GM23338 (cell line): ENCODE data around the gene NRL. TPM values are rescaled to one million over a fixed set of nuclear protein-coding genes. Genes with fewer than 3 reads are reported as not detected.

Source experiments
- ATAC-seq: fragments of 200-7000 bp; cut with Tn5 transposase; 3 replicates; pipeline ENCODE4 v1.9.1; 2020
- DNase-seq: peaks from one replicate; pipeline ENCODE4 v3.0.0-alpha.2; 2015; ENCODE audit warnings: low spot score
- H2AFZ ChIP-seq: fragments of 200-600 bp; sonication (generic); 2 replicates; pipeline ENCODE4 v1.8.0; 2016; ENCODE audit warnings: antibody characterized with exemption, mild to moderate bottlenecking, moderate library complexity
- H3F3A ChIP-seq: fragments of 200-600 bp; sonication (generic); replicated peaks from 2 replicates; pipeline ENCODE4 v1.8.0; 2017; ENCODE audit warnings: antibody characterized with exemption, mixed run types, low read depth
- H3K27ac ChIP-seq: fragments of 200-600 bp; sonication (generic); 2 replicates; pipeline ENCODE4 v1.6.1; 2016; ENCODE audit warnings: low read depth
- H3K27me3 ChIP-seq: fragments of 200-600 bp; sonication (generic); 2 replicates; pipeline ENCODE4 v1.8.0; 2016; ENCODE audit warnings: mild to moderate bottlenecking, mixed run types, moderate library complexity; ENCODE audit not compliant: insufficient read depth
- H3K36me3 ChIP-seq: fragments of 200-600 bp; sonication (generic); 2 replicates; pipeline ENCODE4 v1.8.0; 2016; ENCODE audit warnings: mild to moderate bottlenecking; ENCODE audit not compliant: insufficient read depth
- H3K4me1 ChIP-seq: fragments of 200-600 bp; sonication (generic); 2 replicates; pipeline ENCODE4 v1.8.0; 2016; ENCODE audit warnings: mild to moderate bottlenecking, moderate library complexity; ENCODE audit not compliant: insufficient read depth
- H3K4me2 ChIP-seq: fragments of 200-600 bp; sonication (generic); 2 replicates; pipeline ENCODE4 v1.7.1; 2017; ENCODE audit warnings: mixed run types
- H3K4me3 ChIP-seq: fragments of 200-600 bp; sonication (generic); 2 replicates; pipeline ENCODE4 v1.6.1; 2016; ENCODE audit warnings: mixed run types
- H3K79me2 ChIP-seq: fragments of 200-600 bp; sonication (generic); replicated peaks from 2 replicates; pipeline ENCODE4 v1.8.0; 2017; ENCODE audit warnings: mild to moderate bottlenecking; ENCODE audit not compliant: insufficient read depth
- H3K9me2 ChIP-seq: fragments of 200-600 bp; sonication (generic); 2 replicates; pipeline ENCODE4 v1.8.0; 2017; ENCODE audit not compliant: insufficient read depth
- H4K20me1 ChIP-seq: fragments of 200-600 bp; sonication (generic); replicated peaks from 2 replicates; pipeline ENCODE4 v1.8.0; 2017; ENCODE audit warnings: mild to moderate bottlenecking; ENCODE audit not compliant: insufficient read depth
- H3K27ac Mint-ChIP-seq: 2 replicates; pipeline ENCODE4 v1.8.0; 2020; ENCODE audit warnings: inconsistent platforms, mild to moderate bottlenecking, moderate library complexity, mixed read lengths
- H3K27me3 Mint-ChIP-seq: 3 replicates; pipeline ENCODE4 v1.8.0; 2022; ENCODE audit warnings: low read depth, mild to moderate bottlenecking, moderate library complexity, mixed read lengths, inconsistent platforms; ENCODE audit not compliant: insufficient read depth, poor library complexity
- H3K36me3 Mint-ChIP-seq: 3 replicates; pipeline ENCODE4 v1.8.0; 2021; ENCODE audit warnings: low read depth, mild to moderate bottlenecking, inconsistent platforms, moderate library complexity, mixed read lengths
- H3K4me1 Mint-ChIP-seq: 3 replicates; pipeline ENCODE4 v1.8.0; 2020; ENCODE audit warnings: mild to moderate bottlenecking, inconsistent platforms, mixed read lengths
- H3K4me3 Mint-ChIP-seq: 3 replicates; pipeline ENCODE4 v1.8.0; 2021; ENCODE audit warnings: moderate library complexity, mild to moderate bottlenecking, inconsistent platforms, mixed read lengths
- H3K9me3 Mint-ChIP-seq: 3 replicates; pipeline ENCODE4 v1.8.0; 2020; ENCODE audit warnings: moderate library complexity, mild to moderate bottlenecking, inconsistent platforms, mixed read lengths
- CREB1 ChIP-seq: fragments of 250-450 bp; sonication (Bioruptor Pico); IDR thresholded peaks from 2 replicates; pipeline ENCODE4 v1.5.0; 2020; ENCODE audit warnings: low read depth, mild to moderate bottlenecking, moderate library complexity
- EZH2phosphoT487 ChIP-seq: fragments of 200-600 bp; sonication (generic); IDR thresholded peaks from one replicate; pipeline ENCODE4 v1.8.1; 2018; ENCODE audit warnings: antibody characterized with exemption; ENCODE audit not compliant: unreplicated experiment
- ZNF114 ChIP-seq: fragments of 250-450 bp; sonication (Bioruptor Pico); IDR thresholded peaks from 2 replicates; pipeline ENCODE4 v1.5.0; 2020; ENCODE audit warnings: mild to moderate bottlenecking, moderate library complexity
- ZNF331 ChIP-seq: fragments of 250-450 bp; sonication (Bioruptor Pico); IDR thresholded peaks from 2 replicates; pipeline ENCODE4 v1.5.0; 2020; ENCODE audit warnings: low read depth, mild to moderate bottlenecking, moderate library complexity
- polyA plus RNA-seq: library from polyadenylated mRNA; unstranded; fragments of >200 nt; fragmentation: Nextera tagmentation; extraction: Ambion mirVana; gene quantifications from 2 replicates; pipeline ENCODE4 v1.2.1, GENCODE V29; 2016
- total RNA-seq: library from RNA; depleted of rRNA; stranded (reverse); fragments of >200 nt; shearing (Covaris generic); gene quantifications from 2 replicates; pipeline ENCODE4 v1.2.3, GENCODE V29; 2014
- TF ChIP-seq, protein P1 (sequence below): fragments of 250-450 bp; sonication (Bioruptor Pico); IDR thresholded peaks from 2 replicates; pipeline ENCODE4 v1.5.0; 2020; ENCODE audit warnings: mild to moderate bottlenecking, moderate library complexity
- TF ChIP-seq, protein P2 (sequence below): IDR thresholded peaks from one replicate; pipeline ENCODE4 v1.6.1; 2018; ENCODE audit warnings: antibody characterized with exemption; ENCODE audit not compliant: unreplicated experiment

NRL gene
- total and polyA plus RNA-seq, 2 experiments from 2014 or later, result 1.8 to 2.2 TPM

DNA sequence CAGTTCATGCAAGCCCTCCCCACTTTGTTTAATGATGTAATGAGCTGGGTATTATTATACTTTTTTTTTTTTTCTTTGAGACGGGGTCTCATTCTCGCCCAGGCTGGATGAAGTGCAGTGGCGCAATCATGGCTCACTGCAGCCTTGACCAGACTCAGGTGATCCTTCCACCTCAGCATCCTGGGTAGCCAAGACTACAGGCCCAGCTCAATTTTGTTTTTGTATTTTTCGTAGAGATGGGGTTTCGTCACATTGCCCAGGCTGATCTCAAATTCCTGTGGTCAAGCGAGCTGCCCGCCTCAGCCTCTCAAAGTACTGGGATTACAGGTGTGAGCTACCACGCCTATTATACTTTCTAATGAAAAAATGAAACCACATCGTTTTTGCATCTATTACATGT, 4.7 kb downstream of the NRL start (continued):
- TF ChIP-seq, protein P1, sequence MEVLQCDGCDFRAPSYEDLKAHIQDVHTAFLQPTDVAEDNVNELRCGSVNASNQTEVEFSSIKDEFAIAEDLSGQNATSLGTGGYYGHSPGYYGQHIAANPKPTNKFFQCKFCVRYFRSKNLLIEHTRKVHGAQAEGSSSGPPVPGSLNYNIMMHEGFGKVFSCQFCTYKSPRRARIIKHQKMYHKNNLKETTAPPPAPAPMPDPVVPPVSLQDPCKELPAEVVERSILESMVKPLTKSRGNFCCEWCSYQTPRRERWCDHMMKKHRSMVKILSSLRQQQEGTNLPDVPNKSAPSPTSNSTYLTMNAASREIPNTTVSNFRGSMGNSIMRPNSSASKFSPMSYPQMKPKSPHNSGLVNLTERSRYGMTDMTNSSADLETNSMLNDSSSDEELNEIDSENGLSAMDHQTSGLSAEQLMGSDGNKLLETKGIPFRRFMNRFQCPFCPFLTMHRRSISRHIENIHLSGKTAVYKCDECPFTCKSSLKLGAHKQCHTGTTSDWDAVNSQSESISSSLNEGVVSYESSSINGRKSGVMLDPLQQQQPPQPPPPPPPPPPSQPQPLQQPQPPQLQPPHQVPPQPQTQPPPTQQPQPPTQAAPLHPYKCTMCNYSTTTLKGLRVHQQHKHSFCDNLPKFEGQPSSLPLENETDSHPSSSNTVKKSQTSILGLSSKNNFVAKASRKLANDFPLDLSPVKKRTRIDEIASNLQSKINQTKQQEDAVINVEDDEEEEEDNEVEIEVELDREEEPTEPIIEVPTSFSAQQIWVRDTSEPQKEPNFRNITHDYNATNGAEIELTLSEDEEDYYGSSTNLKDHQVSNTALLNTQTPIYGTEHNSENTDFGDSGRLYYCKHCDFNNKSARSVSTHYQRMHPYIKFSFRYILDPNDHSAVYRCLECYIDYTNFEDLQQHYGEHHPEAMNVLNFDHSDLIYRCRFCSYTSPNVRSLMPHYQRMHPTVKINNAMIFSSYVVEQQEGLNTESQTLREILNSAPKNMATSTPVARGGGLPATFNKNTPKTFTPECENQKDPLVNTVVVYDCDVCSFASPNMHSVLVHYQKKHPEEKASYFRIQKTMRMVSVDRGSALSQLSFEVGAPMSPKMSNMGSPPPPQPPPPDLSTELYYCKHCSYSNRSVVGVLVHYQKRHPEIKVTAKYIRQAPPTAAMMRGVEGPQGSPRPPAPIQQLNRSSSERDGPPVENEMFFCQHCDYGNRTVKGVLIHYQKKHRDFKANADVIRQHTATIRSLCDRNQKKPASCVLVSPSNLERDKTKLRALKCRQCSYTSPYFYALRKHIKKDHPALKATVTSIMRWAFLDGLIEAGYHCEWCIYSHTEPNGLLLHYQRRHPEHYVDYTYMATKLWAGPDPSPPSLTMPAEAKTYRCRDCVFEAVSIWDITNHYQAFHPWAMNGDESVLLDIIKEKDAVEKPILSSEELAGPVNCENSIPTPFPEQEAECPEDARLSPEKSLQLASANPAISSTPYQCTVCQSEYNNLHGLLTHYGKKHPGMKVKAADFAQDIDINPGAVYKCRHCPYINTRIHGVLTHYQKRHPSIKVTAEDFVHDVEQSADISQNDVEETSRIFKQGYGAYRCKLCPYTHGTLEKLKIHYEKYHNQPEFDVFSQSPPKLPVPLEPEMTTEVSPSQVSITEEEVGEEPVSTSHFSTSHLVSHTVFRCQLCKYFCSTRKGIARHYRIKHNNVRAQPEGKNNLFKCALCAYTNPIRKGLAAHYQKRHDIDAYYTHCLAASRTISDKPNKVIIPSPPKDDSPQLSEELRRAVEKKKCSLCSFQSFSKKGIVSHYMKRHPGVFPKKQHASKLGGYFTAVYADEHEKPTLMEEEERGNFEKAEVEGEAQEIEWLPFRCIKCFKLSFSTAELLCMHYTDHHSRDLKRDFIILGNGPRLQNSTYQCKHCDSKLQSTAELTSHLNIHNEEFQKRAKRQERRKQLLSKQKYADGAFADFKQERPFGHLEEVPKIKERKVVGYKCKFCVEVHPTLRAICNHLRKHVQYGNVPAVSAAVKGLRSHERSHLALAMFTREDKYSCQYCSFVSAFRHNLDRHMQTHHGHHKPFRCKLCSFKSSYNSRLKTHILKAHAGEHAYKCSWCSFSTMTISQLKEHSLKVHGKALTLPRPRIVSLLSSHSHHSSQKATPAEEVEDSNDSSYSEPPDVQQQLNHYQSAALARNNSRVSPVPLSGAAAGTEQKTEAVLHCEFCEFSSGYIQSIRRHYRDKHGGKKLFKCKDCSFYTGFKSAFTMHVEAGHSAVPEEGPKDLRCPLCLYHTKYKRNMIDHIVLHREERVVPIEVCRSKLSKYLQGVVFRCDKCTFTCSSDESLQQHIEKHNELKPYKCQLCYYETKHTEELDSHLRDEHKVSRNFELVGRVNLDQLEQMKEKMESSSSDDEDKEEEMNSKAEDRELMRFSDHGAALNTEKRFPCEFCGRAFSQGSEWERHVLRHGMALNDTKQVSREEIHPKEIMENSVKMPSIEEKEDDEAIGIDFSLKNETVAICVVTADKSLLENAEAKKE (CRISPR knock-in tag), result no peak
- TF ChIP-seq CREB1 (CRISPR knock-in tag) (no peak), EZH2phosphoT487 (no peak)

DNA sequence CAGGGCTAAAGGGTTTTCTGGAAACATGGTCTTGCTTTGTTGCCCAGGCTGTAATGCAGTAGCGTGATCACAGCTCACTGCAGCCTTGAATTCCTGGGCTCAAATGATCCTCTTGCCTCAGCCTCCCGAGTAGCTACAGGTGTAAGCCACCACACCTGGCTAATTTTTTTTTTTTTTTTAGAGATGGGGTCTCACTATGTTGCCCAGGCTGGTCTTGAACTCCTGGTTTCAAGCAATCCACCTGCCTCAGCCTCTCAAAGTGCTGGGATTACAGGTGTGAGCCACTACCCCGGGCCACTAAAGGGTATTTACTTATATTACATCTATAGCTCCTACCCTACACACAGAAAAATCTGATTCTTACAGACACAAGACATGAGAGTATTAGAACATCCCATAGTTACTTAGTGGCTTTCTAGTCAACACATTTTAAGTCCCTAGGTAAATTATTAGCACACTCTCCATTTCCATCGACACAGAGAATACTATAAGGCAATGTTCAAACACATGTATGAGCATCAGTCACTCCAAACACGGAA, 6.3 kb downstream of the NRL start:
- Histone ChIP-seq H3K4me1 (no peaks in the 10 kb centered on the region), H3K4me2 (no peak overlapping the region), H2AFZ (no peak overlapping the region), H3K79me2 (no peaks in the 10 kb centered on the region), H3K4me3 (no peak overlapping the region), H3K27me3 (no peaks in the 10 kb centered on the region), H3K27ac (no peak overlapping the region), H4K20me1 (no peaks in the 10 kb centered on the region), H3F3A (peaks cover 6% of the 10 kb centered on the region; the same call in 1 of the 2 replicates), H3K9me2 (no peaks in the 10 kb centered on the region), H3K36me3 (peaks cover 14% of the 10 kb centered on the region; the same call in 1 of the 2 replicates)
- Mint-ChIP-seq H3K4me3 (no peak overlapping the region), H3K4me1 (peaks cover 3% of the 10 kb centered on the region; the same call in 2 of the 3 replicates), H3K9me3 (peaks cover 10% of the 10 kb centered on the region), H3K36me3 (peaks cover 22% of the 10 kb centered on the region), H3K27me3 (peaks cover 5% of the 10 kb centered on the region), H3K27ac (no peak overlapping the region)
- no peak for ATAC-seq
- TF ChIP-seq EZH2phosphoT487, result no peak
- TF ChIP-seq, protein P2, sequence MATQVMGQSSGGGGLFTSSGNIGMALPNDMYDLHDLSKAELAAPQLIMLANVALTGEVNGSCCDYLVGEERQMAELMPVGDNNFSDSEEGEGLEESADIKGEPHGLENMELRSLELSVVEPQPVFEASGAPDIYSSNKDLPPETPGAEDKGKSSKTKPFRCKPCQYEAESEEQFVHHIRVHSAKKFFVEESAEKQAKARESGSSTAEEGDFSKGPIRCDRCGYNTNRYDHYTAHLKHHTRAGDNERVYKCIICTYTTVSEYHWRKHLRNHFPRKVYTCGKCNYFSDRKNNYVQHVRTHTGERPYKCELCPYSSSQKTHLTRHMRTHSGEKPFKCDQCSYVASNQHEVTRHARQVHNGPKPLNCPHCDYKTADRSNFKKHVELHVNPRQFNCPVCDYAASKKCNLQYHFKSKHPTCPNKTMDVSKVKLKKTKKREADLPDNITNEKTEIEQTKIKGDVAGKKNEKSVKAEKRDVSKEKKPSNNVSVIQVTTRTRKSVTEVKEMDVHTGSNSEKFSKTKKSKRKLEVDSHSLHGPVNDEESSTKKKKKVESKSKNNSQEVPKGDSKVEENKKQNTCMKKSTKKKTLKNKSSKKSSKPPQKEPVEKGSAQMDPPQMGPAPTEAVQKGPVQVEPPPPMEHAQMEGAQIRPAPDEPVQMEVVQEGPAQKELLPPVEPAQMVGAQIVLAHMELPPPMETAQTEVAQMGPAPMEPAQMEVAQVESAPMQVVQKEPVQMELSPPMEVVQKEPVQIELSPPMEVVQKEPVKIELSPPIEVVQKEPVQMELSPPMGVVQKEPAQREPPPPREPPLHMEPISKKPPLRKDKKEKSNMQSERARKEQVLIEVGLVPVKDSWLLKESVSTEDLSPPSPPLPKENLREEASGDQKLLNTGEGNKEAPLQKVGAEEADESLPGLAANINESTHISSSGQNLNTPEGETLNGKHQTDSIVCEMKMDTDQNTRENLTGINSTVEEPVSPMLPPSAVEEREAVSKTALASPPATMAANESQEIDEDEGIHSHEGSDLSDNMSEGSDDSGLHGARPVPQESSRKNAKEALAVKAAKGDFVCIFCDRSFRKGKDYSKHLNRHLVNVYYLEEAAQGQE, result no peak
- TF ChIP-seq ZNF331, result no peak
- no peak for TF ChIP-seq CREB1 (CRISPR knock-in tag)
- TF ChIP-seq ZNF114 (CRISPR knock-in tag), result no peak
- no peak for DNase-seq
